Renal cortex interstitium (tissue), 11 donors: ENCODE measurements around the gene ZNF219. TPM values are rescaled to one million over a fixed set of nuclear protein-coding genes. Genes with fewer than 3 reads are reported as not detected.

Source experiments
- DNase-seq, 11 donors: peaks; one replicate each; pipeline ENCODE4 v3.0.0-alpha.2; 2013; ENCODE audit warnings: low read depth in 9 of 11, low spot score in 4 of 11; ENCODE audit errors: extremely low read depth in 1 of 11
- polyA plus RNA-seq, 3 donors: library from polyadenylated mRNA; unstranded; fragments of 120-200 nt; gene quantifications; one replicate each; pipeline ENCODE4 v1.2.1, GENCODE V29; 2013; ENCODE audit not compliant: insufficient read length in 3 of 3

Gene ZNF219
- polyA plus RNA-seq, 3 donors = 22.9 to 43.4 (median 39.4) TPM

- DNase-seq = no peak
Observed at GRCh38 chr14:21105095-21105494, 6.6 kb upstream of the ZNF219 start.

DNA sequence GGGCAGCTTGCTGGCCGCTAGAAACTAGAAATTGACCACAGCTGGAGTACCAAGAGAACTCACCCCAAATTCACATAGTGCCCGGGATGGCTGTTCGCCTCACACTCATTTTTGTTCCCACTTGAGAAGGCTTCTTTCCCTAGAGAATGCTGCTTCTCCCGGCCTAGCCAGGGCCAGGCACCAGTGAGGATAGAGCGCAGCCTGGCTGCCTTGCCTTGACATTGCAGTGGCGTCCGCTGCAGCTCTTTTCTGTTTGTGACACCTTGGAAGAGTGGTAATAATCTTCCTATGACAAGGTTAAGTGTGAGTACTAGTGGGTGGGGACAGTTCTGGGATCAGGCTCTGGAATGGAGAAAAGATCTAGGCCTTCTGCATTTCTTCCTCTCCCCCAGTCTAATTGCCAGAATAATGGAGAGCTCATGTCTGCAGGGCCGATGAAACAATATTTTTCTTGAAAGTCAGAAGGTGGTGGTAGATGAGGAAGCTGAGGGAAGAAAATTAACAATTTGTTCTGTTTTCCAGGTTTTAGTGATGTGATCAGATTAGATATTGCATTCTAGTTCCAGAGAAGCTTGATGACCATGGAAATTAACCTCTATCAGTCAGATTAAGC lies 6.1 kb upstream of the ZNF219 start:
- peak in 3 of 11 donors; percentile 58 to 73 (median 72) for DNase-seq

GRCh38 chr14:21103710-21104447 lies 5.4 kb upstream of the ZNF219 start:
- peak in 10 of 11 donors; percentile 89 to 96 (median 93) for DNase-seq

DNA sequence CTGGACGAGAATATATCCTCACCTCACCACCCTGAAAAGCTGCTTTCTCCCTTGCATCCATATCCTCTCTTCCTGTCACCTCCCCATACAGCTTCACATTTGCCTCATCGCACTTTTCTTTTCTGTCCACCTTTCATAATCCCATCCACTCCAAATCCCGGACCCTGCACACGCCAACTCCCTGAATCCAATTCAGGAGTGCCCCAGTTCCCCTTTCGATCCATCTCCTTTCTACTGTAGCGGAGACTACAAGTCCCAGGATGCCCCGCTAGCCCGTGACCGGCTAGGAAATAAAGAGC lies 4.9 kb upstream of the ZNF219 start:
- no peak for DNase-seq

DNA sequence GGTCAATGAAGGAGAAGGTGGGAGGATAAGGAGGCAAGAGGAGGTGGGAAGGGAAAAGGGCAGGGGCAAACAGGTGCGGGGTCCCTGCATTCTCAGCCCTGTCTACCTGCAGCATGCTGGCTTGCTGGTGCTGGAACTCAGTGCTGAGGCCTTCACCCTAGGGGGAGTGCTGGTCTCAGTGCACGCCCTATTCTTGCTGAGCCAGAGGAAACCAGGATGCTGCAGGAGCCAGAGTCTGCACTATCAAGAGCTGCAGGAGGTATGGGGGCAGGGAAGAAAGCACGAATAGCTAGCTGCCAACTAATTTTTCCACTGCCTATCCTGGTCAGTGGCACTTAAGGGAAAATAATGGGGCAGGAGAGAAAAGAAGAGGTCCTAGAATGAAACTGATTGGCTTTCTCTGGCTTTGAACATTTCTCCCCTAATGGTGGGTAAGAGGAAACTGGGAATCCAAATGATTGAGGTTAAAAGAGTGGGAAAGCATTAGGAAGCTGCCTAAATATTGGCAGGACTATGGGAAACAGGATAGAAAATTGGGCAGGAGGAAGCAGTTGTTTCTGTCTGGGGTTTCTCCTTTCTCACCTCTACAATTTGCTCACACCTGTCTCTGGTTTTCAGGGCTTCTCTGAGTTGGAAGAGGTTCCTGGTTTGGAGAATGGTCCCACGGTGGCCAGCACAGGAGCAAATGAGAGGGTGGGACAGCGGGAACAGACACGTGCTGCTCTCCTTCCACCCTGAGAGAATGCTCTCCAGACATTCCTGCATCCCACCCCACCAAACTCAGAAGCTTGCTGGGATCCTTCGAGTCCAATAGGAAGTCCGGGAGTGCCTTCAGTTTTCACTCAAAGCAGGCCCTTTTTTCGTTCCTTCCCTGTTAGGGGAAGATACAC lies 4.3 kb upstream of the ZNF219 start:
- no peak for DNase-seq

- no peak for DNase-seq
Observed at GRCh38 chr14:21101802-21102413, 3.5 kb upstream of the ZNF219 start.

DNA sequence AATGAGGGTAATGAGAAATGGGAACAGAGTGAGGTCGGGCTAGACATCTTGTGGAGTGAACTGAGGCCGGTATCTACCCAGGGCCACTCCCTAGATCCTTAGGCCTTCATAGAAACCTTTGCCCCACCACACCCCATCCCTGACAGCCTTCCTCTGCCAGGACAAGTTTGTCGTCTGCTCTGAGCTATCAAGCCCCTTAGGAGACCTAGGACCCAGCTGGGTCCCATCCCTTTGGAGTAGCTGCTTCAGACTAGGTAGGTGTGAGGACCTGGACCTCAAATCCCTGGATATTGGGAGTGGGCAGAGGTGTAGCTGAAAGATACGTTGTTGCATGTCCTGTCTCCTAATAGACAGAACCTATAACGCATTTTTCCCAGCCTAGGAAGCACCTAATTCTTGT lies 2.5 kb upstream of the ZNF219 start, which contains the start of gene TMEM253:
Gene TMEM253, plus strand, starts transcription at position 136 of the 400 bp plus-strand sequence. CDS start 278 bp downstream, outside the sequence.
- DNase-seq = no peak

- no peak for DNase-seq
Observed at GRCh38 chr14:21099596-21099985, 1.1 kb upstream of the ZNF219 start.

GRCh38 chr14:21098892-21099595 lies 589 bp upstream of the ZNF219 start:
- no peak for DNase-seq

DNA sequence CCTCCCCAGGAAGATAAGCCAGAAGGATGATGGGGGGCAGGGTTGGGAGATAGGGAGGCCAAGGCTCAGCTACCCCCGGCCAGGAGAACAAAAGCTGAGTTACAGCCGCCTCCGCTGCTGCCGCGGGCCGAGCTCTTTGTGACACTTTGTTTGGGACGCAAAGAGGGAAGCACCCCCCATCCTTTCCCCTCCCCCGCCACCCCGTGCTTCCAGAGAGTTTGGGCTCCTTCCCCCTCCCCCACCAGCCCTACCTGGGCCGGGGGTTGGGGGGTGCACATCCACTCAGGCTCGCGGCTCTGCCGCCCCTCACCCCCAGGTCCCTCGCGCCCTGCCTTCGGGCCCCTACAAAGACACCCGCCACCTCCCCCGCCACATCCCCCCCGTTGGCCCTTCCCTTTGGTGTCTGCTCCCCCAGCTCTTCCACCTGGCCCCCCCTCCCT lies 799 bp downstream of the ZNF219 start:
- DNase-seq = no peak

GRCh38 chr14:21096978-21097635 lies 1.3 kb downstream of the ZNF219 start:
- no peak for DNase-seq

DNA sequence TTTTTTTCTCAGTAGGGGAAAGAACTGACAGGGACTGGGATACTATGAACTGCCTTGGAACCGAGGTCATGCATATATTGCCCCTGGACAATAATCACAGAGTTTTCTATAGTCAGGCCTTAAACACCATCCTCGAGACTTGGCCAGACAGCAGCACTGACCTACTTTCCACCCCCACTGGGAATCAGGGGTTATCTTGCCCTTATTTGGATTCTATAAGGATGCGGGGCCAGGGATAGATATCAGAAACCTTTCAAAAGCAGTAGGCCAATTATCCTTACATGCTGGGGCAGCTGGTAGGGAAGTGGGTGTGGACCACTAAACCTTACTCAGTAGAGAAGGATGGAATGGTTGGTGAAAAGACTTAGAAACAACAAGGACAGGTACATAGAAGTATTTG lies 2.0 kb downstream of the ZNF219 start:
- no peak for DNase-seq

DNA sequence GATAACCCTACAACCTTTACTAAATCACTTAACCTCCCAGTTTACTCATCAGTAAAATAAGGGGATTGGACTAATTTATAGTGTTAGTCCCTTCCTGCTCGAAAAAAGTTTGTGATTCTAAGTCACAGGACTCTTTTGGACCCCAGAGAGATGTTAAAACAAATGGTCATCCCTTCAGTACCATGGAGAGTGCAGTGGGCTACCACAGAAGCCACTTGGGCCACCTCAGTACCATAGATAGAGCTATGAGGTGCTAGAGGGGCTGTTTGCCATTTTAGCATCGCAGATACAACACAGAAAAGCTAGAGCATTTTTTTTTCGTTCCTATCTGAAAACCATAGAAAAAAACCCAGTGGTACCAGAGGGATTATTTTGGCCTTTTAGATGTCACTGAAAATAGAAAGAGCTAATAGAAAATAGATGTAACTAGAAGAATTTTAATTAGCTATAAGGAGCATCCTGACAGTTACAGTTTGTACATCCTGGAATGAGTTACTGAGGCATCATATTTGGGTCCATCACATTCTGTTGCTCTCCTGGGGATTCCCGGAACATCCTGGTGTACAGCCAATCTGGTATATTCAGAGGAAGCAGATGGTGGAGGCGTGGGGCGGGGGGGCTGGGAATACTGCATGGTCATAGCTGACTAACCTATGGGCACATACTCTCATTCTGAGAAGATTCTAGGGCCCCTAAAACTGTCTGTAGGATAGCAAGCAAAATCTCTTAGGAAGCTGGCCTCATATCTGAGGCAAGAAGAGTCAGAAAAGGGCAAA lies 2.8 kb downstream of the ZNF219 start:
- no peak for DNase-seq

DNA sequence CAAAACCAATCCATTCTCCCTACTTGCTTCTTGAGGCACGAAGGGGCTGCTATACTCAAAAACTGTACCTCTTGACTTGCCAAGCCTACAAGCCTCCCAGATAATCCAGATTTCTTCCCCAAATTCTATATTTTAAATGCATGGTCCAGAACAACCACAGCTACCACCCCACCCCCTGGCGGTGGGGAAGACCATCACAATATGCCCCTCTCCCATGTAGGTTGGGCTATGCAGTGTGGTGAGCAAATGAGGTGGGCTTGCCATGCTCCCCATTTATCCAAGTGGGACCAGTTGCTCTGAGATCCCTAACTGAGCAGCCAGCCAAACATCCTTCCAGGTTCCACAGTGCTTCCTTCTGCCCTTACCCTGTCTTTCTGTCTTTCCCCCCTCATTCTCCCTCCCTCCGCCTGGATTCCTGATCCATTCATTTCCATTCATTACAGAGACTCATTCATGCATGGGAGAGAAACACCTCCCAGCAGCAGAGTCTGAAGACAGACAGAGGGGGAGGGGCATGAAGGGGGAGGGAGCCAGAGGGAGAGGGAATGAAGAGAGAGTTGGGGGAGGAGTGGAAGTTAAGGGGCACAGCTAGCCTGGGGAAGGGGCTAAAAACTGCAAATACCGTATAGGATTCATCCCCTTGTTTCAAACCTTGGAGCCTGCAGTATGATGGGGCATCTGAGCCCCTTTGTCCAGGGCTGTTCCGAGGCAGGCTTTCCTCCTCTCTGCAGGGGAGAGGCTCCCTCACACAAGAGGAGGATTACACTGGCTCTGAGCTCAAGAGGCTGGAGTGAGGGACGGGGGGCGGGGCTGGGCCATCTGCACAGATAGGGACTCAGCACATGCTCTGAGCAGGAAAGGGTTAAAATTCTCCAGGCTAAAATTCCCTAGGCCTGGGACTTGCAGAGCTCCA lies 4.4 kb downstream of the ZNF219 start:
- peak in 6 of 11 donors; percentile 53 to 83 (median 70) for DNase-seq

DNA sequence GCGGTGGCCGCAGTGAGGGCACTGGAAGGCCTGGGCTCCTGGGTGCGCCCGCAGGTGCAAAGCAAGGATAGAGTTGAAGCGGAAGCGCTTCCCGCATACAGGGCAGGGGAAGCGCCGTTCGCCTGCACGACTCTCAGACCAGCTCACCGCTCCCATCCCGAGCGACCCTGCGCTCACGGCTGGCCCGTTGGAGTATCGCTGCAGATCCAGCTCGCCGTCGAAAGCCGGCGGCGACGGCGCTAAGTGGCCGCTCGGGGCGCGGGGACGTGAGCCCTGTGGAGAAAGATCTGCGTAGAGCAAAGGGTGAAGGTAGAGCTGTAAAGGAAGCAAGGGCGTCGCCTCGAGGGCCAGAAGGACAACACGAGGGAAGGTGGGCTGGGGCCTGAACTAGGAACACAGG lies 5.4 kb downstream of the ZNF219 start:
- DNase-seq = no peak

- peak in 2 of 11 donors; percentile 43 for DNase-seq
Observed at GRCh38 chr14:21092273-21093011, 6.0 kb downstream of the ZNF219 start.
